Measurements from ENCODE around the gene CPPED1. TPM values are rescaled to one million over a fixed set of nuclear protein-coding genes. Genes with fewer than 3 reads are reported as not detected.
A peak's percentile ranks its signal among the peaks of the same experiment; 100 is the strongest.

CPPED1 gene
- total RNA-seq, 1 donor from 2014 or later, result 15.2 TPM

GRCh38 chr16:12627394-12627793 lies 176.3 kb downstream of the CPPED1 start:
- no peaks in the 10 kb centered on the region for H3K9me3 Mint-ChIP-seq
- no peak for DNase-seq (ENCODE audit: extremely low spot score, unreplicated experiment)
- peaks cover 3% of the 10 kb centered on the region for H3K27me3 Mint-ChIP-seq
- no peak overlapping the region for H3K4me3 Mint-ChIP-seq
- H3K27ac Mint-ChIP-seq, result no peak overlapping the region
- no peaks in the 10 kb centered on the region for H3K36me3 Mint-ChIP-seq
- H3K4me1 Mint-ChIP-seq (ENCODE audit: unreplicated experiment), result no peaks in the 10 kb centered on the region
- TF ChIP-seq CTCF (conservative IDR thresholded peaks at IDR 0.05), result no peak

GRCh38 chr16:12626411-12626810 lies 177.3 kb downstream of the CPPED1 start:
- DNase-seq (ENCODE audit: extremely low spot score, unreplicated experiment), result no peak
- no peaks in the 10 kb centered on the region for H3K36me3 Mint-ChIP-seq
- no peaks in the 10 kb centered on the region for H3K4me1 Mint-ChIP-seq (ENCODE audit: unreplicated experiment)
- no peak overlapping the region for H3K4me3 Mint-ChIP-seq
- H3K9me3 Mint-ChIP-seq, result no peaks in the 10 kb centered on the region
- no peak overlapping the region for H3K27ac Mint-ChIP-seq
- H3K27me3 Mint-ChIP-seq, result peaks cover 3% of the 10 kb centered on the region
- TF ChIP-seq CTCF (conservative IDR thresholded peaks at IDR 0.05), result no peak

- DNase-seq (ENCODE audit: extremely low spot score, unreplicated experiment), result no peak
- no peaks in the 10 kb centered on the region for H3K4me1 Mint-ChIP-seq (ENCODE audit: unreplicated experiment)
- H3K9me3 Mint-ChIP-seq, result no peaks in the 10 kb centered on the region
- peaks cover 3% of the 10 kb centered on the region for H3K27me3 Mint-ChIP-seq
- no peak overlapping the region for H3K4me3 Mint-ChIP-seq
- no peaks in the 10 kb centered on the region for H3K36me3 Mint-ChIP-seq
- TF ChIP-seq CTCF (conservative IDR thresholded peaks at IDR 0.05), result no peak
- no peak overlapping the region for H3K27ac Mint-ChIP-seq
Observed at GRCh38 chr16:12625716-12626115, 178.0 kb downstream of the CPPED1 start.

GRCh38 chr16:12625068-12625467 lies 178.6 kb downstream of the CPPED1 start:
- TF ChIP-seq CTCF (conservative IDR thresholded peaks at IDR 0.05), result no peak
- DNase-seq (ENCODE audit: extremely low spot score, unreplicated experiment), result peak; percentile 42
- no peak overlapping the region for H3K27ac Mint-ChIP-seq
- H3K4me1 Mint-ChIP-seq (ENCODE audit: unreplicated experiment), result no peaks in the 10 kb centered on the region
- H3K36me3 Mint-ChIP-seq, result no peaks in the 10 kb centered on the region
- no peaks in the 10 kb centered on the region for H3K9me3 Mint-ChIP-seq
- no peak overlapping the region for H3K4me3 Mint-ChIP-seq
- peaks cover under 1% of the 10 kb centered on the region for H3K27me3 Mint-ChIP-seq

- Mint-ChIP-seq H3K4me1 (ENCODE audit: unreplicated experiment) (no peaks in the 10 kb centered on the region), H3K9me3 (no peaks in the 10 kb centered on the region), H3K27ac (no peak overlapping the region), H3K36me3 (no peaks in the 10 kb centered on the region), H3K4me3 (no peak overlapping the region), H3K27me3 (no peaks in the 10 kb centered on the region)
- no peak for DNase-seq (ENCODE audit: extremely low spot score, unreplicated experiment)
- TF ChIP-seq CTCF (conservative IDR thresholded peaks at IDR 0.05), result no peak
Observed at GRCh38 chr16:12620150-12620549, 183.5 kb downstream of the CPPED1 start.

GRCh38 chr16:12618515-12618914 lies 185.2 kb downstream of the CPPED1 start:
- peak; percentile 32 for DNase-seq (ENCODE audit: extremely low spot score, unreplicated experiment)

More at GRCh38 chr16:12618515-12618914, 185.2 kb downstream of the CPPED1 start:
- Mint-ChIP-seq H3K4me3 (no peak overlapping the region), H3K36me3 (no peaks in the 10 kb centered on the region), H3K4me1 (ENCODE audit: unreplicated experiment) (peaks cover 4% of the 10 kb centered on the region), H3K9me3 (no peaks in the 10 kb centered on the region), H3K27ac (no peak overlapping the region), H3K27me3 (peaks cover 3% of the 10 kb centered on the region)
- no peak for TF ChIP-seq CTCF (conservative IDR thresholded peaks at IDR 0.05)
